GM18526 (cell line): ENCODE results near the gene CLPX.

Experiments used
- POLR2A ChIP-seq: IDR thresholded peaks from 3 replicates; pipeline ENCODE4 v1.6.1; 2011; ENCODE audit not compliant: insufficient read length; ENCODE audit errors: extremely low read depth

Gene CLPX

DNA sequence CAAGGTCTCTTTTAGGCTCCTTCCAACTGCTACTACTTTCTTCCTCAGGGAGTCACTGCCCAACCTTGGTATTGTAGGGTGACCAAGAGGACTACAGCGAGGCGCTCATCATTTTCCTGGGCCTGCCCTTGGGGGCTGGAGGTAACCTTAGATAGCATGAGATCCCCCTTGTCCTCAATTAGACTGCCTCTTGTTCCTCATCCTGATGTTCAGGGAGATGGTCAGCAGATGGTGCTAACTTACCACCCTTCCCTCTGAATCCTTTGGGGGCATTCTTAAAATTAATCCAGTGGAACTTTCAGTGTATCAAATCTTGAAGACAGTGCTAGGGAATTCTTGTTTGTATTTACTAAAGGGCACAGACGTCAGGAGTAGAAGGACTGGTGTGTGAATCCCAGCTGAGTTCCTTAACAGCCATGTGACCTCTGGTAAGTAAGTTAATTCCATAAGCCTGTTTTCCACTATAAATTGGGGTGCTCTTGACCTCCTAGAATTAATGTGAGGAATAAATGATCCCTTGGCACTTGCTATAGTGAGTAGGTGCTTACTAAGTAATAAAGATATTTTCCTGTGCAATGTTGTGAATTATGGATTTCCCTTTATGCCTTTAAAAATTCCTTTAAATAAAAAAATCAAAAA is 4.1 kb upstream of the CLPX start:
- no peak for TF ChIP-seq POLR2A

GRCh38 chr15:65184305-65184867 is 756 bp downstream of the CLPX start:
- TF ChIP-seq POLR2A: peak; percentile 42

- TF ChIP-seq POLR2A: no peak
These were observed 1.3 kb downstream of the CLPX start for GRCh38 chr15:65183865-65184159.

DNA sequence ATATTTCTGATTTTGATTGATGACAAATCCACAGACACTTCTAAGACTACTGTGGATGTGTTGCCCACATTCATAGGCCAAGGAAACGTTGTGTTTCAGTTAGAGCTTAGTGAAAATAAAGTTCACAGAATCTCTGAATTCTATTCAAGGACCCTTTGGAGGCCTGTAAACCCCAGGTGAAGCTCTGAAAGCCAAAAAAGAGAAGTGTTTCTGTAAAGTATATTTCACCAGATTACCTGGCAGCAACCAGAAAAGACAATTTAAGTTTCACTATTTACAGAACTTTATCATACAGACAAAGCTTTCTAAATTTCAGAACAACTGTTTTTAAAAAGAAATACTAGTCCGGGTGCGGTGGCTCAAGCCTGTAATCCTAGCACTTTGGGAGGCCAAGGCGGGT is 2.6 kb downstream of the CLPX start:
- TF ChIP-seq POLR2A: no peak

GRCh38 chr15:65180167-65180566 is 5.0 kb downstream of the CLPX start:
- no peak for TF ChIP-seq POLR2A

GRCh38 chr15:65177901-65178300 is 7.2 kb downstream of the CLPX start:
- TF ChIP-seq POLR2A: no peak

DNA sequence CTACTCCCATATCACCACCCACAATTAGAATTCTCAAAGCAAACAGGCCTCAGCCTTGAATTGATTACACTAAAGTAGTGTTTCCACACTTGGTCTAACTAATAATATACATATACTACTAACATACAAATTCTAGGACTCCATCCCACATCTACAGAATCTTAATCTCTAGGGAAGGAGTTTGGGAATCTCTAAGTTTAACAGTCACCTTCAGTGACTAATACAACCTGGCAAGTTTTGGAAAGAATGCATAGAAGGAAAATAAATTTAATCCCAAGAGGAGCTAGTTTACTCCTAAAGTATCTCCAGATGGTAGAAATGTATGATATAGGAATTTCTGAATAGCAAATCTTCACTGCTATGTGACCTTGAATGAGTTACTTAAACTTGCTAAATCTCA is 9.1 kb downstream of the CLPX start:
- no peak for TF ChIP-seq POLR2A

GRCh38 chr15:65175511-65175910 is 9.6 kb downstream of the CLPX start:
- no peak for TF ChIP-seq POLR2A

GRCh38 chr15:65174509-65174908 is 10.6 kb downstream of the CLPX start:
- TF ChIP-seq POLR2A: no peak

DNA sequence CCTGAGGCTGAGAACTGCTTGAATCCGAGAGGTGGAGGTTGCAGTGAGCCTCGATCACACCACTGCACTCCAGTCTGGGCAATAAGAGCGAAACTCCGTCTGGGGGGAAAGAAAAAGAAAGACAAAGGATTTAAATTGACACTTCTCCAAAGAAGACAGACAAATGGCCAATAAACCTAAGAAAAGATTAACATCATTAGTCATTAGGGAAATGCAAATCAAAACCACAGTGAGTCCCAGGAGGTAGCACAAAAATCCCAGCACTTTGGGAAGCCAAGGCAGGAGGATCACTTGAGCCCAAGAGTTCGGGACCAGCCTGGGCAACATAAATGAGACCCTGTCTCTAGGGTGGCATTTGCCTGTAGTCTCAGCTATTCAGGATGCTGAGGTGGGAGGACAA is 12.6 kb downstream of the CLPX start:
- no peak for TF ChIP-seq POLR2A

- no peak for TF ChIP-seq POLR2A
These were observed 13.7 kb downstream of the CLPX start for GRCh38 chr15:65171428-65171827.

DNA sequence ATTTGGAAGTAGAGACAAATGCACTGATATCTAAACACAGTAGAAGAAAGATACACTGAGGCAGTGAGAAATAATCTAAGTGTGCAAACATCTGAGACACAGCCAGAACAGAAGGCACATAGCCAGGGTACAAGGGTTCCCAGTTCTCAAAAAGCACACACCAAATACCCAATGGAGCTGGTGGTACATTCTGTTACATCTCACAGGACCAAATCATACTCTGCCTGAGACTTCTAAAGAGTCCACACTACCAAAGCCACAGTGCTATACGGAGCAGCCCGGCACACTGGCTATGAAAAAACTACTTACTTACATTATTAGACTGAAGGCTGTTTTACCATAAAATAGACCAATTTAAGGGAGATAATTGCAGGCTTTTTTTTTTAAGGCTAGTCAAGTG is 19.3 kb downstream of the CLPX start:
- no peak for TF ChIP-seq POLR2A

DNA sequence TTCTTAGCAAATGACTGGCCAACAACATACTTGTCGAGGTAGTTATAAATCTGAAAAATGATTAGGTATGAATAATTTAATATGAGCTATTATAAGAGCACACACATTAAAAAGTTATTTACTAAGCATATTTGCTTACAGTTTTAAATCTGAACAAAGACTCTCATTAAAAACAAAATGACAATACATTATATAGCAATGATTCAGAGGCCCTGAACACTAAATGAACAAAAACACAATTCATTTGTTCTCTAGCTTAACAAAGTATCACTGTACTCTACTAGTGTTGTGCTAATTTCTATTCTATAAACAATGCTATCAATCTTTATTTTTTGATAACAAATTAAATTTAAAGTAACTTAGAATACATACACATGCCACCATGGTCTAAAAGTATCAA is 21.0 kb downstream of the CLPX start:
- TF ChIP-seq POLR2A: no peak

DNA sequence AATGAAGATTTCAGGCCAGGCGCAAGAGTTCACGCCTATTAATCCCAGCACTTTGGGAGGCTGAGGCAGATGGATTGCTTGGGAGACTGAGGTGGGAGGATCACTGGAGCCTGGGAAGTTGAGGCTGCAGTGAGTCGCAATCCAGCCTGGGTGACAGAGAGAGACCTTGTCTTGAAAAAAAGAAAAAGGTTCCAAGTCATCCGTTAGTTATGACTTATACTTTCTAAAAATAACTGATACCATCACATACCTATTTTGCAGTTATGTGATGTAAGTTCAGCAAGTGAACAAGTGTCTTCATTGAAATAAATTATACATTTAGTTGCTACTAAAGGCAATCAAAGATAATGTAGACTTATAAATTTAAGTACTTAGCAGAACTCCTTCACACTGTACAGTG is 22.1 kb downstream of the CLPX start:
- TF ChIP-seq POLR2A: no peak

GRCh38 chr15:65156692-65157091 is 28.4 kb downstream of the CLPX start:
- TF ChIP-seq POLR2A: no peak

DNA sequence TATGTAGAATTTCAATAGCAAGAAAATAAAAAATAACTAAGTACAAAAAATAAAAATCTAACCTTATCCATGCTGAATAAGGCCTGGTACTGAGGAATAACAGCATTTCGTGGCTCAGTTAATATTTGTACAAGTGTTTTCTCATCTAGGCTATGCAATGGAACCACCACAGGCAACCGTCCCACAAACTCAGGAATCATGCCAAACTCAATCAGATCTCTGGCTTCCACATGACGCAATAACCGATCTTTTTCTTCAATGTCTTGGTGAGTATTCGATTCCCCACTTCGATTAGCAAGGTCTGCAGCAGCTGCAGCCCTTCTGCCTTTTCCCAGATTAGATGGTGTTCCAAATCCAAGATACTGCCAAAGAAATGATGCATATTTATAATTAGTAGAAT is 30.4 kb downstream of the CLPX start:
- no peak for TF ChIP-seq POLR2A

DNA sequence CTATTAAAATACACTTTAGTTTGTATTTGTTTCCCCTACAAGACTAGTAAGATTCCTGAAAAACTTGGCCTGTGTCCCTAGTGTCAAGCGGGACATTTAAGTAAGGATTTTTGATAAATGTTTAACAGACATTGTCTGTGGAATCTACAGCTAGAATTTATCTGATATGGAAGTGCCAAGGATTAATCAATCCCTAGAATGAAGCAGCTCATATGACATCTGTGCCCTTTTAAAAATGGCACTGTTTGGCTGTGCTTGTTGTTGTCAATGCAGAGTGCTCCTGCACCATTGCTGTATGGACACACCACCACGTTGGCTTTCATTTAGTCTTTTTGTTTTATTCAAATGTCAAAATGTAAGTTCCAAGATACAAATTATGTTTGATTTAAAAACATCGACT is 37.2 kb downstream of the CLPX start:
- no peak for TF ChIP-seq POLR2A

GRCh38 chr15:65146438-65146837 is 38.7 kb downstream of the CLPX start:
- no peak for TF ChIP-seq POLR2A

DNA sequence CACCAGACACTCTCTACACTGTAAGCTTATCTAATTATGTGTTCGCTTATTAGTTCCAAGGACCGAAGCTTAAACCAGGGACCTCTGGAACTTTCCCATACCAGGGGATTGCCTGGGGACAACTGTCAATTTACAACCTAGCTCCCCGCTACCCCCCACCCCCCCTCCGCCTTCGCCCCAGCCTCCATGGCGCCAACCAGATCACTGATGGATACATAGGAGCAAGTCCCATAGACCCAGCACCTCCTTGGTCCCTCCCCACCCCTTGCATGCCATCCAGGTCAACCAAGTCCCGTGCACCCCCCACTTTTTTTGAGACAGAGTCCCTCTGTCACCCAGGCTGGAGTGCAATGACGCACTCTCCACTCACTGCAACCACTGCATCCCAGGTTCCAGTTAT is 50.6 kb downstream of the CLPX start:
- no peak for TF ChIP-seq POLR2A
